GM10266 (cell line): ENCODE results near the gene ZBTB16.

Source experiments
- DNase-seq: peaks from one replicate; pipeline ENCODE4 v3.0.0; 2012; ENCODE audit errors: extremely low spot score
- TF ChIP-seq, protein P1 (sequence below): IDR thresholded peaks from 2 replicates; pipeline ENCODE4 v1.5.1; 2012; ENCODE audit warnings: mild to moderate bottlenecking, low read depth; ENCODE audit not compliant: control insufficient read depth, insufficient read depth; ENCODE audit errors: missing control alignments

The ZBTB16 gene, protein sequence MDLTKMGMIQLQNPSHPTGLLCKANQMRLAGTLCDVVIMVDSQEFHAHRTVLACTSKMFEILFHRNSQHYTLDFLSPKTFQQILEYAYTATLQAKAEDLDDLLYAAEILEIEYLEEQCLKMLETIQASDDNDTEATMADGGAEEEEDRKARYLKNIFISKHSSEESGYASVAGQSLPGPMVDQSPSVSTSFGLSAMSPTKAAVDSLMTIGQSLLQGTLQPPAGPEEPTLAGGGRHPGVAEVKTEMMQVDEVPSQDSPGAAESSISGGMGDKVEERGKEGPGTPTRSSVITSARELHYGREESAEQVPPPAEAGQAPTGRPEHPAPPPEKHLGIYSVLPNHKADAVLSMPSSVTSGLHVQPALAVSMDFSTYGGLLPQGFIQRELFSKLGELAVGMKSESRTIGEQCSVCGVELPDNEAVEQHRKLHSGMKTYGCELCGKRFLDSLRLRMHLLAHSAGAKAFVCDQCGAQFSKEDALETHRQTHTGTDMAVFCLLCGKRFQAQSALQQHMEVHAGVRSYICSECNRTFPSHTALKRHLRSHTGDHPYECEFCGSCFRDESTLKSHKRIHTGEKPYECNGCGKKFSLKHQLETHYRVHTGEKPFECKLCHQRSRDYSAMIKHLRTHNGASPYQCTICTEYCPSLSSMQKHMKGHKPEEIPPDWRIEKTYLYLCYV

DNA sequence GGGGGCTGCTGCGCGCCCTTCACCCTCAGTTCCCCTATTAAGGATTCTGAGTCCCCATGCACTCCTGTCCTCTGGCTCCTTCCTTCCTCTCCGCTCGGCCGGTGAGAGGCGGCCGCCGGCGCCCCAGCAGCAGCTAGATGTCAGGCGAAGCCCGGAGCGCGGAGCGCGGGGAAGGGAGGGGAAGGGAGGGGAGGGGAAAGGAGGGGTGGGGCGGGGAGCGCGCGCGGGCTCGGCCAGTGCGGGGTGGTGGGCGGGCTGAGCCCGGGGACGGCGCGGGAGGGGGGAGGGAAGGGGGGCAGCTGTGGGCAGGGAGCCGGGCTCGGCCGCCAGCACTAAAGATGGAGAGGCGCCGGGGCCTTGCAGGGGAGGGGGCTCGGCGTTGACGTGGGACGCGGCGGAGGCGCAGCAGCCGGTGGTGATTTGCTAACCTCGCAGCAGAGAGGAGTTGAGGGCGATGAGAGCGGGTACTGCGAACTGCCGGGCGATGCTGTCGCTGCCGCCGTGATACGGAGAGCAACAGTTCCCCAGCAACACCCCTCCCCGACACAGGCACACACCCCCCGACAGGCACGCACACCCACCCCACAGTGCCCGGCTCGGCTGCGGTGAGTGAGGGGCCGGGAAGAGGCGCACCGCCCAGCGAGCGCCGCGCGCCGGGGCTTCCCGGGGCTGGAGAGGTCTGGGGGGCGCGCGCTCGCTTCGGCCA, at the start of gene ZBTB16:
ZBTB16 (plus strand) TSS at position 434 of the 706 bp plus-strand sequence. CDS start 3,590 bp downstream, outside the sequence.
- TF ChIP-seq, protein P1, sequence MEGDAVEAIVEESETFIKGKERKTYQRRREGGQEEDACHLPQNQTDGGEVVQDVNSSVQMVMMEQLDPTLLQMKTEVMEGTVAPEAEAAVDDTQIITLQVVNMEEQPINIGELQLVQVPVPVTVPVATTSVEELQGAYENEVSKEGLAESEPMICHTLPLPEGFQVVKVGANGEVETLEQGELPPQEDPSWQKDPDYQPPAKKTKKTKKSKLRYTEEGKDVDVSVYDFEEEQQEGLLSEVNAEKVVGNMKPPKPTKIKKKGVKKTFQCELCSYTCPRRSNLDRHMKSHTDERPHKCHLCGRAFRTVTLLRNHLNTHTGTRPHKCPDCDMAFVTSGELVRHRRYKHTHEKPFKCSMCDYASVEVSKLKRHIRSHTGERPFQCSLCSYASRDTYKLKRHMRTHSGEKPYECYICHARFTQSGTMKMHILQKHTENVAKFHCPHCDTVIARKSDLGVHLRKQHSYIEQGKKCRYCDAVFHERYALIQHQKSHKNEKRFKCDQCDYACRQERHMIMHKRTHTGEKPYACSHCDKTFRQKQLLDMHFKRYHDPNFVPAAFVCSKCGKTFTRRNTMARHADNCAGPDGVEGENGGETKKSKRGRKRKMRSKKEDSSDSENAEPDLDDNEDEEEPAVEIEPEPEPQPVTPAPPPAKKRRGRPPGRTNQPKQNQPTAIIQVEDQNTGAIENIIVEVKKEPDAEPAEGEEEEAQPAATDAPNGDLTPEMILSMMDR: no peak
- no peak for DNase-seq

DNA sequence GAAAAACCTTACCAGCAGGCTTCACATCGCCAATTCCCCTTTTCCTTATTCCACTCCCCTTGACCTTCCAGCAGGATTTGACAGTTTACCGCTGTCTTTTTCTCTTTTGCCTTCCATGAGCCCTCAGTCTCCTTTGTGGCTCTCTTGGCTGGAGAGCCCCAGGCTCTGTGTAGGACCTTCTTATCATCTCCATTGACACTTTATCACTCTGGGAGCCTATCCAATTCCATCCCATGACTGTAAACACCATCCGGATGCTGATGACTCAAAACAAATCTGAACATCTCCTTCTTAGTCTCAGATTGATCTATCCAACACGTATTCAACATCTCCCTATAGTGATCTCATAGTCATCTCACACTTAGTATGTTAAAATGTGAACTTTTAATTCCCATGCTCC, 48.6 kb upstream of the ZBTB16 start:
- TF ChIP-seq, protein P1: no peak
- DNase-seq: no peak

DNA sequence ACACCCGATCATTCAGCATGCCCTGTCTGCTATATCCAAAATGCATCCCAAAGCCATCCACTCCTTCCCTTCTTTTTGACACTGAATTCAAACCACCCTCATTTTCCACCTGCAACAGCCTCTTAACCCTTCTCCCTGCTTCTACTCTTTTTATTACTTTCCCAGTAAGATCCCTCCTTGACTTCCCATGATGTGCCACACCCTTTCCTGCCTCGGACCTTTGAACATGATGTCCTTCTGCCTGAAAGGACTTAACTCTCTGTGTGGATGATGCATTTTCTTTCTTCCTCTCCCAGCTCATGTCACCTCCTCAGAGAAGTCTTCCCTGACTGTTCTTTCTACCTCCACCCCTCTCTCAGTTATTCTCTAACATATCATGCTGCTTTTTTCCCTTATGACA, 48.1 kb upstream of the ZBTB16 start:
- TF ChIP-seq, protein P1: no peak
- no peak for DNase-seq

DNA sequence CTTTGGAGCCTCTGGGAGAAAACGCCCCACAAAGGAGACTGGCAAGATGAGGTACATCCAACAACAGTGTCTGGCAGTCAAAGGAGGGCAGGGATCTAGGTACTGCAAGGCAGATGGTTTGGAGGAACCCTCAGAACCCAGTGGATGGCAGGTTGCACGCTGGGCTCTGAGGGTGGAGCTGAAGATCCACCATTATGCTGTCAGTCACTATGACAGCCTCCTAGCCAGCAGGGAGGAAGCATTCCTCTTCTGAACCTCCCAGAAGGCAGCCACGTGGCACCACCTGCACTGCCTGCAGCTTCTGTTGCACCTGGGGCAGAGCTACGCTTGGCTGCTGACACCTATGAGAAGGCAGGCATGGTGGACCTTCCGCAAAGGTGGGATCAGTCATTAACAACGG, 44.4 kb upstream of the ZBTB16 start:
- TF ChIP-seq, protein P1: no peak
- DNase-seq: no peak

DNA sequence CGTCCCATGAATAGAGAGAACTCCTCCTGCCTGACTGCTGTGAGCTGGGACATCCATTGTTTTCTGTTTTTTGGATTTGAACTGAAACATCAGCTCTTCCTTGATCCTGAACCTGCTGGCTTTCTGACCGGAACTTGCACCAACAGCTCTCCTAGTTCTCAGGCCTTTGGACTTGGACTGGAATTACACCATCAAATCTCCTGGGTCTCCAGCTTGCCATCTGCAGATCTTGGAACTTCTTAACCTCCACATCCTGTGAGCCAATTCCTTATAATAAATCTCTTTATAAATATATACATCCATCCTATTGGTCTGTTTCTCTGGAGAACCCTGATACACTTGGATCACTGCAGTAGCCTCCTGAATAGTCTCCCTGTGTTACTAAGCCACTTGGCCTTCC, 42.5 kb upstream of the ZBTB16 start:
- TF ChIP-seq, protein P1: no peak
- DNase-seq: no peak

DNA sequence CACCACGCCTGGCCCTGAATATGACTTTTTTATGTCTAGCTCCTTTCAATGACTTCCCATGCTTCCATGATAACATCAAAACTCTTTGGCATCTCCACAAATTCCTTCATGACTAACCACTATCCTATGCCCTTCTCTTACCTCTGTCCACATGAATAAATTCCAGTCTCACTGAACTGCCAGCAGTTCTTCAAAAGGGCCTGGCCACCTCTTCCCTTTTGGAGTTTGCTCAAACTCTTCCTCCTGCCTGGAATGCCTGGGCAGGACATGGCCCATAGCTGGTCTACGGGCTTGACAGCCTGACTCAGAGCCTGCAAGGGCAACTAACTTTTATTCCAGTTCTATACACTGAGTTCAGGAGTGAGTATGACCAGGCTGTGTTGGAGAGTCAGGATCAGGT, 41.8 kb upstream of the ZBTB16 start:
- DNase-seq: no peak
- TF ChIP-seq, protein P1: no peak
